Measurements from ENCODE around the gene NBAS. TPM values are rescaled to one million over a fixed set of nuclear protein-coding genes. Genes with fewer than 3 reads are reported as not detected.

NBAS gene
- total and polyA plus RNA-seq, 12 donors = 26.4 to 79.1 (median 56.3) TPM

DNA sequence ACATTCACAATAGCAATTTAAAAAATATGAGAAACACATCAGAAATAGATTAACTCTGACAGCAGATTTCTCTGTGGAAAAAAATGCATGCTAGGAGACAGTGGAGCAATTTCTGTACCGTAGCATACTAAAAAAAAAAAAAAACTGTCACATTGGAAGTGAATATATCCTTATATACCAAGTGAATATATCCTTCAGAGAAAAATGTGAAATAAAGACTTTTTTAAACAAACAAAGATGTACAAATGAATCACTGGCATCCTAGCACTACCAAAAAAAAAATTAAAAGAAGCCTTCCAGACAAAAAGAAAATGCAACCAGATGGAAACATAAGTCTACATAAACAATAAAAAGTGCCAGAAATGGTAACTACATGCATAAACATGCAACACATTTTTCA is 169.4 kb downstream of the NBAS start:
- H3K27me3 ChIP-seq = no peaks in the 10 kb centered on the region
- intact Hi-C loops (cut with DNase I) = no loop called here
- peaks cover 0 to 86% (median 13%) of the 10 kb centered on the region in 9 donors for H3K36me3 ChIP-seq
- ATAC-seq (no peak), DNase-seq (no peak)
- 88 to 98% methylated on average over 1 of the region's 1 CpG for WGBS, 2 donors
- H3K4me3 ChIP-seq = no peak overlapping the region
- no peaks in the 10 kb centered on the region for H3K9me3 ChIP-seq
- no peak overlapping the region for H3K27ac ChIP-seq
- H3K4me1 ChIP-seq = no peaks in the 10 kb centered on the region
- TF ChIP-seq, protein P1, sequence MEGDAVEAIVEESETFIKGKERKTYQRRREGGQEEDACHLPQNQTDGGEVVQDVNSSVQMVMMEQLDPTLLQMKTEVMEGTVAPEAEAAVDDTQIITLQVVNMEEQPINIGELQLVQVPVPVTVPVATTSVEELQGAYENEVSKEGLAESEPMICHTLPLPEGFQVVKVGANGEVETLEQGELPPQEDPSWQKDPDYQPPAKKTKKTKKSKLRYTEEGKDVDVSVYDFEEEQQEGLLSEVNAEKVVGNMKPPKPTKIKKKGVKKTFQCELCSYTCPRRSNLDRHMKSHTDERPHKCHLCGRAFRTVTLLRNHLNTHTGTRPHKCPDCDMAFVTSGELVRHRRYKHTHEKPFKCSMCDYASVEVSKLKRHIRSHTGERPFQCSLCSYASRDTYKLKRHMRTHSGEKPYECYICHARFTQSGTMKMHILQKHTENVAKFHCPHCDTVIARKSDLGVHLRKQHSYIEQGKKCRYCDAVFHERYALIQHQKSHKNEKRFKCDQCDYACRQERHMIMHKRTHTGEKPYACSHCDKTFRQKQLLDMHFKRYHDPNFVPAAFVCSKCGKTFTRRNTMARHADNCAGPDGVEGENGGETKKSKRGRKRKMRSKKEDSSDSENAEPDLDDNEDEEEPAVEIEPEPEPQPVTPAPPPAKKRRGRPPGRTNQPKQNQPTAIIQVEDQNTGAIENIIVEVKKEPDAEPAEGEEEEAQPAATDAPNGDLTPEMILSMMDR (IDR thresholded peaks at IDR 0.05) = no peak

DNA sequence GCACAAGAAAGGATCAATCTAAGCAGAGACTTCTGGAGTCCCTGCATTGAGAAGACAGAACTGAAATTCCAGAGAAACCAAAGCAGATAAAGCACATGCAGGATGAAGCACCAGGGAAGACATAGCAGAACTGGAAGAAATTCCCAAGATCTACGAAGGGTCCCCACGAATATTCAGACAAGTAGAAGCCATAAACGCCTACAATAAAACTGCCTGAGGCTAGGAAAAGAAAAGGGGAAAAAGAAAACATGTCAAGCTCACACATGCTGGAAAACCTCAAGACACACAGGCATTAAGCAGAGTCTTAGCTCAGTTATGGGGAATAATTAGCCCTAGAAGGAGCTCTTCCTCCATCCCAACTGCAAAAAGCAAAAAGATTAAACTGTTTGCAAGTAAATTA is 171.2 kb downstream of the NBAS start:
- H3K27ac ChIP-seq = no peak overlapping the region
- H3K9me3 ChIP-seq = no peaks in the 10 kb centered on the region
- ATAC-seq (no peak), DNase-seq (no peak)
- no peaks in the 10 kb centered on the region for H3K27me3 ChIP-seq
- intact Hi-C loops (cut with DNase I) = no loop called here
- H3K4me3 ChIP-seq = no peak overlapping the region
- TF ChIP-seq, protein P1 (IDR thresholded peaks at IDR 0.05) = no peak
- H3K4me1 ChIP-seq = no peaks in the 10 kb centered on the region
- 86 to 88% methylated on average over 3 of the region's 3 CpGs for WGBS, 2 donors
- H3K36me3 ChIP-seq = peaks cover 0 to 74% (median 13%) of the 10 kb centered on the region in 9 donors

- Histone ChIP-seq H3K4me1 (no peaks in the 10 kb centered on the region), H3K36me3 (peaks cover 0 to 70% (median 13%) of the 10 kb centered on the region in 9 donors), H3K27me3 (no peaks in the 10 kb centered on the region), H3K9me3 (no peaks in the 10 kb centered on the region), H3K4me3 (no peak overlapping the region), H3K27ac (no peak overlapping the region)
- intact Hi-C loops (cut with DNase I) = no loop called here
- no peak for ATAC-seq
- WGBS, 2 donors = 88 to 96% methylated on average over 1 of the region's 1 CpG
- DNase-seq = no peak
- TF ChIP-seq, protein P1 (IDR thresholded peaks at IDR 0.05) = no peak
Measured at GRCh38 chr2:15389326-15389700, 171.8 kb downstream of the NBAS start.

GRCh38 chr2:15388406-15389325 is 172.5 kb downstream of the NBAS start:
- Histone ChIP-seq H3K27ac (no peak overlapping the region), H3K27me3 (no peaks in the 10 kb centered on the region), H3K4me1 (no peaks in the 10 kb centered on the region), H3K9me3 (no peaks in the 10 kb centered on the region), H3K4me3 (no peak overlapping the region), H3K36me3 (peaks cover 0 to 70% (median 8%) of the 10 kb centered on the region in 9 donors)
- 79 to 82% methylated on average over 5 of the region's 5 CpGs for WGBS, 2 donors
- intact Hi-C loops (cut with DNase I) = no loop called here
- ATAC-seq (peak in 2 of 8 donors; percentile 28 to 69), DNase-seq (no peak)
- TF ChIP-seq, protein P1 (IDR thresholded peaks at IDR 0.05) = no peak

Measured in heart right ventricle (tissue), 16 donors.